NK-92 (cell line): Measurements from ENCODE around the gene XBP1.
"Not testable (repeated sequence)": the region's sequence is repeated elsewhere in the genome, so short reads cannot be mapped to it uniquely, and the experiment has no call there.

Source experiments
- DNase-seq: peaks from one replicate; lab custom pipeline; 2025; ENCODE audit not compliant: unreplicated experiment; lab: John Stamatoyannopoulos, UW

XBP1 gene

DNA sequence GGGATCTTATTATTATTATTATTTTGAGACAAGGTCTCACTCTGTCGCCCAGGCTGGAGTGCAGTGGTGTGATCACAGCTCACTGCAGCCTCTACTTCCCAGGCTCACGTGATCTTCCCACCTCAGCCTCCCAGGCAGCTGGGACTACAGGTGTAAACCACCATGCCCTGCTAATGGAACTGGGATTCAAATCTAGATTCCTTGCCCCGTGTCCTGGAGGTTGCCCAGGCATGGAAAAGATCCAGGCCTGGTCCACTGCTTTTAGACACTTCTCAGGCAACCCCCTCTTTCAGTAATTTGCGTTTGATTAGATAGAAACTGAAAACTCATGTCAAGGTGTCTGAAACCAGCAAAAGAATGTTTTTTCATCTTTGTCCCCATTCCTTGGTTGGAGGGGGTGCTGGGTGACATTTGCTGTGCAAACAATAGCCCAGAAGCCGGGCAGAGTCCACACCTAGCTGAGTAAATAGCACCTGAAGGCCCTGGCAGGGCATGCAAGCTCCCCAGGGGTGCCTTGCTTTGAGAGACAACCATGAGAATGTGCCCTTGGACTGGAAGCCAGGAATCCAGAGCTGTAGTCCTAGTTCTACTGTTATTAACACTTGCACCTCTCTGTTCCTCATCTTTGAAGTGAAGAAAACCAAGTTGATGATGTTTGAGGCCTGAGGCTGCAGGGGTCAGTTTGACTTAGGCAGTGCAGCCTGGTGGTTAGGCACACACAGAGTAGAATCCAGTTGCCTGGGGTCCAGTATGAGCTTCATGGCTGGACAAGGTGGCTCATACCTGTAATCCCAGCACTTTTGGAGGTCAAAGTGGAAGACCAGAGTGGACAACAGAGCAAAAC is 19.1 kb upstream of the XBP1 start:
- no peak for DNase-seq

DNA sequence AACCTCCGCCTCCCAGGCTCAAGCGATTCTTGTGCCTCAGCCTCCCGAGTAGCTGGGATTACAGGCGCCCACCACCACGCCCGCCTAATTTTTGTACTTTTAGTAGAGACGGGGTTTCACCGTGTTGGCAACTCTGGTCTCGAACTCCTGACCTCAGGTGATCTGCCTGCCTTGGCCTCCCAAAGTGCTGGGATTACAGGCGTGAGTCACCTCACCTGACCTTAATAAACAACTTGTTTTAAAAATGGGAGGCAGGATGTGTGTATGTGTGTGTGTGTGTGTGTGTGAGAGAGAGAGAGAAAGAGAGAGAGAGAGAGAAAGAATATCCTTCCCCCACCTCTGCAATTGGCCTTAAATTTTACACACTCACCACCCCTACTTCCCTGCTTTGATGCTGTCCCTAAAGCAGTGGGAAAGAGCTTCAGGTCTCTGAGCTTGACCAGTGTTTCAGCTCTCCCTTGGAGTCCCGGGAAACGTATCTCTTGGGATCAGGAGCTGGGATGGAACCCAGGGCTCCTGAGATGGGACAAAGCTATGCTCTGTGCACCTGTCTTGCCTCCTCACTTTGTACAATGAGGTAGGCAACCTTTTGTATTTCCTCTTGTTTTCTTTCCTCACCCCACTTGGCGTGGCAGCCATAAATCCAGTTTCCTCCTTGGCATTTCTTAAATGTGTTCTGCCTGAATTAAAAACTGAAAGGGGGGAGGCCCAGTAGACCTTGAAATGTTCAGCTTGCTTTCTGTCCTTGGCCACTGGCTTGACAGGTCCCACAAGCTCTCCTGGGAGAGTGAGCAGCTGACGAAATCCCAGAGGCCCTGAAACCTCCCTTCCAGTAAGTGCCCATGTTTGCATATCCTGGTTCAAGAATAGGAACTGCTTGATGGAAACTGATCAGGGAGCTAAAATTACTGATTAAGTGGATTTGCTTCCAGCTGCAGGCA is 17.8 kb upstream of the XBP1 start:
- DNase-seq, result no peak

DNA sequence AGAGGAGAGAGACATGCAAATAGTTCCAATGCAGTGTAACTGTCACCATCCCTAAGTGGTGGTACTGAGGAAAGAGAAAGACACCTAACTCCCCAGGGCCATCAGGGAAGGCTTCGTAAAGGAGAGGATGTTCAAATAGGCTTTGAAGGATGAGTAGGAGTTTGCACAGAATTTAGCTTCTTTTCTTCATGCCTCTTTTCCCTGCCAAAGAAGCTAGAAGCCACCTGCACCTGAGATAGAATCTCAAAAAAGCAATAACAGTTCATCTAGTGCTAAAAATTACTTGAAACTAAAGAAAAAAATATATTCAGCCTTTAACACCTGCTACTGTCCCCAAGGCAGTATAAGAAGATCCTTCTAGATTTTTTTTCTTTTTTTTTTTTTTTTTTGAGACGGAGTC is 16.7 kb upstream of the XBP1 start:
- no peak for DNase-seq

DNA sequence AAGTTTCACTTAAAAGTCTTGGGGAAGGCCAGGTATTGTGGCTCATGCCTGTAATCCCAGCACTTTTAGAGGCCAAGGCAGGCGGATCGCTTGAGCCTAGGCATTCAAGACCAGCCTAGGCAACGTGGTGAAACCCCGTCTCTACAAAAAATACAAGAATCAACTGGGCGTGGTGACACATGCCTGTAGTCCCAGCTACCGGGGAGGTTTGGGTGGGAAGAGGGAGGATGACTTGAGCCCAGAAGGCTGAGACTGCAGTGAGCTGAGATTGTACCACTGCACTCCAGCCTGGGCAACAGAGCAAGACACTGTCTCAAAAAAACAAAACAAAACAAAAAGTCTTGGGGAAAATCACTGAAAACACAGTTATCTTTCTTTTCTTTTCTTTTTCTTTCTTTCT is 15.4 kb upstream of the XBP1 start:
- DNase-seq, result no peak

DNA sequence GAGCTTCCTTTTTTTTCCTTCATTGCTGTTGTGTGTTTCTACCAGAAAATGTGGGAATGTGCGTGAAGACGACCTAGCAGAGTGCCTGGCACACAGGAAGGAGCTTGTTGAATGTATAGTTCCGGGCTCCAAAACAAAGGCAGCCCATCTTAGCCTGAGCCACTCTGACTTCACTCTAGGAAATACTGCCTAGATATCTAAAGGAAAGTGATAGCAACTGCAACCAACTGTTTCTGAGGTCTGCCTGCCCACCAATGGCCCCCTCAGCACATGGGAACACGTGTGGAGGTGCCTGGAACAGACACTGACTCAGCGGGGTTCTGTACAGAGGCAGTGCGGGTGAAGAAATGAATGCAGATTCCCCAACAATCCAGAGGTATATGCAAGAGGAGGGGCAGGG is 14.7 kb upstream of the XBP1 start:
- no peak for DNase-seq

DNA sequence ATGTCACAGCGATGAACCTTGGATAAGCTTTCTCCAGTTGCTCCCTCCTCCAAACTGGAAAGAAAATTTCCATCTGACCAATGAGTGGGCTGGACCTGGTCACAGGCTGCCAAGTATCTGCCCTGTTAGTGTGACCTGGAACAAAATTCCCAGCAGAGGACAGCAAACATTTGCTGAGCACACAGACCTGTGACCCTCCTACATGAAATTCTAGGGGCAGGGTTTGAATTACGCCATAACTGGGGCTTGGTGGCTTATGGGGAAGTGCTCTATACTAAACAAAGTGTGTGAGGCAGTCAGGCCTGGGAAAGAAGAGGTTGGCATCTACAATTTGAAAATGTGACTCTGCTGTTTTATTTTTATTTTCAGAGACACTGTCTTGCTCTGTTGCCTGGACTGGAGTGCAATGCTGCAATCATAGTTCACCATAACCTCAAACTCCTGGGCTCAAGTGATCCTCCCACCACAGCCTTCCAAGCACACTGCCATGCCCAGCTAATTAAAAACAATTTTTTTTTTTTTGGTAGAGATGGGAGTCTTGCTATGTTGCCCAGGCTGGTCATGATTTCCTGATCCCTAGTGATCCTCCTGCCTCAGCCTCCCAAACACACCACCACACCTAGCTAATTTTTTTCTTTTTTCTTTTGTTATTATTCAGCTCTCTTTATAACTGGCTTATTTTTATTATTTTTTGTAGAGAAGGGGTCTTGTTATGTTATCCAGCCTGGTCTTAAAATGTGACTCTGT is 13.6 kb upstream of the XBP1 start:
- DNase-seq, result no peak

DNA sequence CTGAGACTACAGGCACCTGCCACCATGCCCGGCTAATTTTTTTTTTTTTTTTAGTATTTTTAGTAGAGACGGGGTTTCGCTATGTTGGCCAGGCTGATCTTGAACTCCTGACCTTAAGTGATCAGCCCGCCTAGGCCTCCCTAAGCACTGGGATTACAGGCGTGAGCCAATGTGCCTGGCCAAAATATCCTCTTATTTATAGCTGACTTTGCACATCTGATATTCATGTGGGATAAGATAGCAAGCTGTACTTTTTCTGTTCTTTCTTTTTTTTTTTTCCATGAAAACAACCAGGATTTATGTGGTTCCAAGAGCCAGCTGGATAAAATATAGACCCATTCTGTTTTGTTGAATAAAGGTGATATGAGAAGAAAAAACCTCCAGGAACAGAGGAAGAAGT is 12.1 kb upstream of the XBP1 start:
- DNase-seq, result no peak

DNA sequence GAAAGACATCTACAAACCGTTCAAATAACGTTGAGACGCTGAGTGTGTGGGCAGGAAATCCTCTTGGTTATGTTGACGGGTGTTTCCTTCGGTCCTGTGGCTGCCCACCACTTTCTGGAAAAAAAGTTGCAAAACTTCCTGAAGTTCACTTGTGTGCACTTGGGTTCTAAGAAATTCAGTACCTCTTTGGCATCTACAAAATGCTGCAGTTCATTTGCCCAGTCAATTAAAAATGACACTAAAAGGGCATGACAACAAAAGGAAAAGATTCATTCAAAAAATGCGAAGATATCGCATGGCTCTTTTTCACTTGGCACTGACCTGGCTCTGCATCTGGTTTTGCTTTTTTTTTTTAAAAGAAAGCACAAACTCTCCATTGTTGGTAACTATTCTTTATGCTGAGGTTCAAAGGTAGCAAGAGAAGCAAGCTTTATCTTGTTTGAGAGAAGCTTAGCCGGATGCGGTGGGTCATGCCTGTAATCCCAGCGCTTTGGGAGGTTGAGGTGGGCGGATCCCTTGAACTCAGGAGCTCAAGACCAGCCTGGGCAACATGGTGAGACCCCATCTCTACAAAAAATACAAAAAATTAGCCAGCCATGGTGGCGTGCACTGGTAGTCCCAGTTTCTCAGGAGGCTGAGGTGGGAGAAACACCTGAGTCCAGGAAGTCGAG is 10.6 kb upstream of the XBP1 start:
- no peak for DNase-seq

DNA sequence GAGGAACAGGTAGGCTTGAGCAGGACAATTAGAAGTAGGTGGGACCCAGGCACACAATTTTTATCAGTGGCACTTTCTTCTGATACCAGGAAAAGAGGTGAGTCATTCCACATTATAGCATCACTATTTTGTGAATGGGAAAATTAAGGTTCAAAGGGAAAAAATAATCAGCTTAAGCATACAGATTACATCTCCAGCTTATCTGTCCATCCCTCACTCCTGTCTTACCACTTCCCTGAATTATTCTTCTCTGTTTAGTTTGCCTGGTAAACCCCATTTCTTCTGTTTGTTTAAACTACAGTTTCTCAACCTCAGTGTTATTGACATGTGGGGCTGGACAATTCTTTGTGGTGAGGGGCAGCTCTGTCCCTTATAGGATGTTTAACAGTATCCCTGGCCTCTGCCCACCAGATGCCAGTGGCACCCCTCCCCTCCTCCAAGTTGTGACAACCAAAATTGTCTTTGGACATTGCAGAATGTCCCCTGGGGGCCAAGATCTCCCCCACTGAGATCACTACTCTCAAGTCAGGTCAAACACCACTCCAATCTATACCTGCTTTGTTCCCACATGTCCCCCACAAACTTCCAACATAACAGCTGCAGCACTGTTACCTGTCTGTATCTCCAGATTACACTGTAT is 8.5 kb upstream of the XBP1 start:
- no peak for DNase-seq

DNA sequence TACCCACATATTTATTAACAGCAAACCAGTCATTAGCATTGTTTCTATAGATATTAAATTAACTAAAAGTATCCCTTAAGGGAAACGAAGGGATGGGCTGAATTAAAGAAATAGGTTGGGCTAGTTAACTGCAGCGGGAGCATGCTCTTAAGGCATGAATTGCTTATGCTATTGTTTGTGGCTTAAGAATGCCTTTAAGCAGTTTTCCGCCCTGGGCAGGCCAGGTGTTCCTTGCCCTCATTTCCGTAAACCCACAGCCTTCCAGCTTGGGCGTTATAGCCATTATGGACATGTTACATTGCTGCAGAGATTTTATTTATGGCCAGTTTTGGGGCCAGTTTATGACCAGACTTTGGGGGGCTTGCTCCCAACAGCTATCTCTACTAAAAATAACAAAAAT is 5.1 kb upstream of the XBP1 start:
- not testable (repeated sequence) for DNase-seq

DNA sequence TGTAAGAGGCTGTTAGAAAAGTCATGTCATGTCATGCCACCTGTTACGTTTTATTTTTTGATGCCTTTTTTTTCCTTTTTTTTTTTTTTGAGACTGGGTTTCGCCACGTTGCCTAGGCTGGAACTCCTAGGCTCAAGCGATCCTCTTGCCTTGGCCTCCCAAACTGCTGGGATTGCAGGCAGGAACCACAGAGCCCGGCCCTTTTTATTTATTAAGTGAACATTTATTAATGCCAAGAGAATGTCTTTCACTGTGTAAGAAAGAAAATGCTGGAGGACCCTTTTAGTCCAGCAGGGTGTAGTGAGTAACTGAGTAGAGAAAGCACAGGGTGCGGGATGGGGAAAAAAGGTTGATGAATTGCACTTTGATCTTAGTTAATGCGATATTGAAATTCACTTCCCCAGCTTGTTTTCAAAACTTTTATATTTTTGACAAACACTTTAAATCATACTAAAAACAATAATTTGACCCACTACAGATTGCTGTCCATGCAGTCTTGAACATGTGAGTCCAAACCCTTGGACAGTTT is 2.3 kb upstream of the XBP1 start:
- no peak for DNase-seq

DNA sequence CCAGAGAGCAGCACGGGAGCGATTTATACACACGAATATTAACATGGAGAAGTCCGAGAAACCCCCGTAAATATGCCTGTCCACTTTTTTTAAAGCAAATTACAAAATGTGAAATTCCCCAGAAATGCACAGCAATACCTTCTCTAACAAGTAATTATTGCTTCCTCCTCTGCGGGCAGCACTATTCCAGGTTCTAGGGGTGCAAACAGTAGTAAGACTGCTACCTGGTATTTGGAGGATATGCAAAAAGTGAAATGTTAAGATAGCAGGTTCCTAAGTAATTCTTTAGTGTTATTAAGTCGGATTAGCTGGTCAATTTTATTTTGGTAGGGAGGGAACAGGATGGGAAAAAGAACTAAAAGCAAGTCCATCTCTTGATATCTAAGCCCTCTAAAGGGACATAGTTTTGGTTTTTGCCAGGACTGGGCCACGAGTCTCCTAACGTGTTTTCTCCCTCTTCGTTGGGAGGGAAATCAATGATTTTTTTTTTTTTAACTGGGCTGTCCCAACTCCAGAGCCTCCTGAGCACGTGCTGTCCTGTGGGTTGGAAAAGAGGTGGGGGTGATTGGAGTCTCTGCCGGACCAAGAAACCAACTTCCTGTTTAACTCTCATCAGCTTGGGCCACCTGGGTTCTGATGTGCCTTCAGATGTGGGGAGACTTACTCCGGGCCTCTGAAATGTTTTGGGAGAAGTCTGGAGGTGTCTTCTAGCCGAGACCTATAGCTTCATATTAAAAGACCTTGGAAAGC is 1.7 kb upstream of the XBP1 start:
- DNase-seq, result no peak

DNA sequence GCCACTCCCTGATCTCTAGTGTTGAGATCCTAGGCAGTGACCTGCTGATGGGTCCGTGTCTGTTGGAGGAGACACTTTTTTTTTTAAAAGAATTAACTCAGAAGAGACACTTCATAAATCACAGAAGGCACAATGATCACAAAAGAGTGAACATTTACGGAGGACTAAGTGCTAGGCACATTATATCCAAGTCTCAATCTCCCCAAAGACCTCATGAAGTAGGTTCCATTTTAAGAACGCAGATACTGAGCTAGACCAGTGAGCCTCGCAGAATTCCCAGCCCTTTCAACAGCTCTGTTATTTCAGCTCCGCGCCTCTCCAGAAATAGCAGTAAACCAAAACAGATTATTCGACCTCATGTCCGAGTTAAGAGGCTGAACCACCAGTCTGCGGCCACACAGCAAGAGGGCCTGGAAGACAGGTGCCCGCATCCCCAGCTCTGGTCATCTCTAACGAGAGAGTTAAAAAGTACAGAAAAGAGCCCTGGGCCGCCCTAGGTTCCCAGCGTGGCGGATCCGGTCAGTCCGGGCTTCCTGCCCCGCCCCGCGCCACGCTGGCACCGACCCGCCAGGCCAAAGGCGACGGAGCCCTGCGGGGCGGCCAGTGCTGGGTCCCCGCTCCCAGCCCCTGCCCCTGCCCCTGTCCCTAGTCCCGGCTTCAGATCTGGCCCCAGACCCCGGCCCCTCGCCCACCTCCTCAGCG is 612 bp downstream of the XBP1 start:
- no peak for DNase-seq

DNA sequence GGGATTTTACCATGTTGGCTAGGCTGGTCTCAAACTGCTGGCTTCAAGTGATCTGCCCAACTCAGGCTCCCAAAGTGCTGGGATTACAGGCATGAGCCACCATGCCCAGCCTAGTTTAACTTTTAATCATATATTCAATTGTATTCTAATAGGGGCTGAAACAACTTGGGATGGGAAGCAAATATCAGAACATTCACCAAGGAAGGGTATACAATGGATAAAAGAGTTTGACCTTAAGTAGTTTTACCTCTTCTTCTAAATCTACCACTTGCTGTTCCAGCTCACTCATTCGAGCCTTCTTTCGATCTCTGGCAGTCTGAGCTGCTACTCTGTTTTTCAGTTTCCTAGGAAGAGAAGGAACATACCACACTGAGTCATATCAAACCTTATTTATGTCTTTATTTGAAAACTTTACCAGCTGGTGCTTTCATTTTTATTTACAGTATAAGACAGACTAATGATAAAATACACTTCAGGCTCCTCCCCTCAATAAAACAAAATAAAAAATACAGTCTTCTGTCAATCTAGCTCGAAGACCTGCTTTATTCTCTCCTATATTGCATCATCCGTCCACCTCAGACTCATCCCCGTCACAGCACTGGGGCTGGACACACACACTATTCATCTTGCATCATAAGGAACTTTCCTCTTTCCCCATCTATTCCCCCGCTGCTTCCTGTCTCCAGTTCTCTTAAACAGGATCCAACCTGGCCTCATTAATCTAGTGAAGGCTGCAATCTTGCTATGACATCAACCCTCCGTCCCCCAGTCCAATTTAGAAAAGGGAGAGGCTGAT is 1.4 kb downstream of the XBP1 start:
- no peak for DNase-seq

DNA sequence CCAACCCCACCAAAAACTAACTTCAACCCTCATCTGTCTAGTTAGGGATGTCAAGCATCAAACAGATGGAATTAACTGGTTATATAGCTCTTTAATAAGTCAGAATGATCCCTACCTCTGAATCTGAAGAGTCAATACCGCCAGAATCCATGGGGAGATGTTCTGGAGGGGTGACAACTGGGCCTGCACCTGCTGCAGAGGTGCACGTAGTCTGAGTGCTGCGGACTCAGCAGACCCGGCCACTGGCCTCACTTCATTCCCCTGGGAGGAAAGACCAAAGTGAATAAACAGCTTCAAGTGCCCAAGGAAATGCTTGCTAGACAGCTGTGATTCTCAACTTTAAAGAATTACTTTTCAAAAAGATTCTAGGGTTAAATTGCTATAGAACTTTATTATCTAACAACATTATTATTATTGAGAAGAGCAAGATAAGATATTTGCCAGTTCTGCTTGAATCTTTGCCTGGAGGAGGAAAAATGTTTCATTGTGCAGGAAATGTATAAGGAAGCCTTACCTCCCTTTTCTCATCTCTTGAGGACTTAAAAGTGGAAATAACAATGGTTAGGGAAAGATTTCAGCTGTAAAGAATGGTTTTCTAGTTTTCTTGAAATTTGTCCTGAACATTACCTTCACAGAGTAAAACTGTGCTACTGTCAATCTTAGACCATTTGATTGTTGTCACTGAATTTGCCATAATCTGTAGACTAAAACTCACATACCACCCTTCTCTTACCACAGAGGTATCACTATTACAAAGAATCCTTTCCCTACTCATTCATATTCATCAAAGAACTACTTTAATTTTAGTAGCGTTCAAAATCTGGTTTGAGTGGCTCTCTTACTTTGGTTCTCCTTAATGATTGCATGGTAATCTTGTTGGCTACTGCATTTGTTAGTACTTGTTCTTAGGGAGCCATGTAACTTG is 4.2 kb downstream of the XBP1 start:
- DNase-seq, result no peak

DNA sequence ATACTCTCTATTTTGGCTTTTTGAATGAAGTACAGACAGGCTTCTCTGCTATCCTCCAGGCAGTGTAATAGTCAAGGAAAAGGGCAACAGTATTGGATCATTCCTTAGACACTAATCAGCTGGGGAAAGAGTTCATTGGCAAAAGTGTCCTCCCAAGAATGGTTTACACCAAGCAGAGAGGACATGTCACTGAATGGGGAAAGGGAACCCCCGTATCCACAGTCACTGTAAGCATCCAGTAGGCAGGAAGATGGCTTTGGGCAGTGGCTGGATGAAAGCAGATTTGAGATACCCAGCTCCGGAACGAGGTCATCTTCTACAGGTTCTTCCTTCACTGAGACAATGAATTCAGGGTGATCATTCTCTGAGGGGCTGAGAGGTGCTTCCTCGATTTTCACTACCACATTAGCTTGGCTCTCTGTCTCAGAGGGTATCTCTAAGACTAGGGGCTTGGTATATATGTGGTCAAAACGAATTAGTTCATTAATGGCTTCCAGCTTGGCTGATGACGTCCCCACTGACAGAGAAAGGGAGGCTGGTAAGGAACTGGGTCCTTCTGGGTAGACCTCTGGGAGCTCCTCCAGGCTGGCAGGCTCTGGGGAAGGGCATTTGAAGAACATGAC is 5.2 kb downstream of the XBP1 start:
- DNase-seq, result no peak
